A549 (cell line): ENCODE measurements around the gene NOS1.

Source experiments
- CBX8 ChIP-seq: fragments of 200-600 bp; sonication (generic); IDR thresholded peaks from 2 replicates; pipeline ENCODE4 v1.6.1; 2016
- CHD2 ChIP-seq: fragments of 150-350 bp; IDR thresholded peaks from 2 replicates; pipeline ENCODE4 v1.6.1; 2014; ENCODE audit warnings: low read length; ENCODE audit not compliant: partially characterized antibody
- CTCF ChIP-seq: fragments of >200 bp; sonication (Bioruptor Twin); formaldehyde crosslinking; IDR thresholded peaks from 3 replicates; pipeline ENCODE4 v1.5.1; 2016
- EHMT2 ChIP-seq: fragments of 200-600 bp; sonication (generic); IDR thresholded peaks from 2 replicates; pipeline ENCODE4 v1.6.1; 2016; ENCODE audit warnings: antibody characterized with exemption, low read depth, mild to moderate bottlenecking, moderate library complexity
- ELK1 ChIP-seq: fragments of 150-350 bp; IDR thresholded peaks from 2 replicates; pipeline ENCODE4 v1.6.1; 2014; ENCODE audit warnings: low read depth, mild to moderate bottlenecking, low read length
- EP300 ChIP-seq, 2 experiments: fragments of >200 bp; sonication (Bioruptor Twin); formaldehyde crosslinking; IDR thresholded peaks; 2 replicates in 1 of 2; 3 replicates in 1 of 2; pipeline ENCODE4 v1.6.1; 2016 to 2017
- HOXA7 ChIP-seq: fragments of 250-450 bp; sonication (Bioruptor Pico); IDR thresholded peaks from 2 replicates; pipeline ENCODE4 v1.5.0; 2020; ENCODE audit warnings: mild to moderate bottlenecking, moderate library complexity
- HOXB5 ChIP-seq: fragments of 250-450 bp; sonication (Bioruptor Pico); IDR thresholded peaks from 2 replicates; pipeline ENCODE4 v1.5.0; 2020; ENCODE audit warnings: mild to moderate bottlenecking, moderate library complexity
- KDM1A ChIP-seq: fragments of 200-600 bp; sonication (generic); IDR thresholded peaks from 2 replicates; pipeline ENCODE4 v1.6.1; 2016; ENCODE audit warnings: low read depth, mild to moderate bottlenecking
- NFE2L2 ChIP-seq: fragments of 150-350 bp; conservative IDR thresholded peaks from 2 replicates; pipeline ENCODE4 v1.6.1; 2014; ENCODE audit warnings: low read length
- RAD21 ChIP-seq, 2 experiments: fragments of >200 bp in 1 of 2; sonication (Bioruptor Twin) in 1 of 2; formaldehyde crosslinking in 1 of 2; IDR thresholded peaks in 1 of 2; conservative IDR thresholded peaks in 1 of 2; 2 replicates in 1 of 2; 3 replicates in 1 of 2; pipeline ENCODE4 v1.6.1; 2012 to 2018; ENCODE audit warnings: inconsistent platforms in 1 of 2
- RFX5 ChIP-seq: fragments of 450-650 bp; IDR thresholded peaks from 2 replicates; pipeline ENCODE4 v1.7.1; 2014; ENCODE audit warnings: antibody characterized with exemption, mild to moderate bottlenecking, moderate library complexity
- TF ChIP-seq, protein P1 (sequence below): IDR thresholded peaks from 2 replicates; pipeline ENCODE4 v1.6.1; 2012

GRCh38 chr12:117334855-117335587, 26.4 kb downstream of the NOS1 start:
- TF ChIP-seq HOXB5 (no peak), CTCF (no peak), RAD21 (conservative IDR thresholded peaks at IDR 0.05 in 1 of 2, IDR thresholded peaks at IDR 0.05 in 1 of 2) (no peak), EHMT2 (no peak), HOXA7 (CRISPR knock-in tag) (no peak), RFX5 (no peak), EP300 (IDR thresholded peaks at IDR 0.05) (no peak), CBX8 (no peak), ELK1 (no peak), CHD2 (no peak), NFE2L2 (no peak), KDM1A (no peak)
- TF ChIP-seq, protein P1, sequence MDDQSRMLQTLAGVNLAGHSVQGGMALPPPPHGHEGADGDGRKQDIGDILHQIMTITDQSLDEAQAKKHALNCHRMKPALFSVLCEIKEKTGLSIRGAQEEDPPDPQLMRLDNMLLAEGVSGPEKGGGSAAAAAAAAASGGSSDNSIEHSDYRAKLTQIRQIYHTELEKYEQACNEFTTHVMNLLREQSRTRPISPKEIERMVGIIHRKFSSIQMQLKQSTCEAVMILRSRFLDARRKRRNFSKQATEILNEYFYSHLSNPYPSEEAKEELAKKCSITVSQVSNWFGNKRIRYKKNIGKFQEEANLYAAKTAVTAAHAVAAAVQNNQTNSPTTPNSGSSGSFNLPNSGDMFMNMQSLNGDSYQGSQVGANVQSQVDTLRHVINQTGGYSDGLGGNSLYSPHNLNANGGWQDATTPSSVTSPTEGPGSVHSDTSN: no peak
